T1000 (cell line): ENCODE results near the gene IKZF3.
A peak's percentile ranks its signal among the peaks of the same experiment; 100 is the strongest.
"Not testable (repeated sequence)": the region's sequence is repeated elsewhere in the genome, so short reads cannot be mapped to it uniquely, and the experiment has no call there.

Experiments
- DNase-seq: peaks from one replicate; lab custom pipeline; 2025; ENCODE audit warnings: mixed read lengths; lab: John Stamatoyannopoulos, UW

IKZF3 gene

DNA sequence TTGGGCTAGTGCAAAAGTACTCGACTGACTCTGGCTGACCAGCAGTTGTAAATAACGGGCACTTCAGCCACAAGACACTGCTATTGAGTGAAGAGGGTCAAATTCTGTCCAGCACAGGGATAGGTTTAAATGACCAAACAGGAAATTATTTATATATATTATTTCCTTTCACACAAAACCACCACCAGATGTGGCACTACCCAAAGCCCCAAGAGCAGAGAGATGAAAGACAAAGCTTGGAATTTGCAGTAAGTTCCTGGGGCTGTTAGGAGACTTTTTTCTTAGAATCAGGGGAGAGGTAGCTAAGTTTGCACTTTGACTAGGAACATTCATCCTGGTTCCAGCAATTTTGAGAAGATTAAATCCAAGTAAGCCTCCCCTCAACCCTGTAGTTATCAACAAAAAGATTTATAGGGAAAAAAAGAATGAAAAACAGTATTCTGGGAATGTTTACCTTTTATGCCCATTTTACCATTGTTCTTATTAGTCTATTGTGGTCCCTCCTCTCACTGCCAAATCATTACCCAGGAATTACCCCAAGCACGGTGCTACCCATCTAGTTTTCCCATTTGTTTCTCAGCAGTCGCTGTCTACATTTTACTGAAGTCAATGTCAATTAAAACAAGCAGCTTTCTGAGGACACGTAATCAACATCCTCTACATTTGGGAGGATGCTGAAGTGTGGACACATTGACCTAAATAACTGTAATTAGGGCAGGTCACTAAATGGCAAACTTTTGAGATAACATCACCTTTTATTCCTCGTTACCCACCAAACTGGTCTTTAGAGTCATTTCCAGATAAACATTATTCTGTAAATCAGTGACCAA, 82.9 kb downstream of the IKZF3 start:
- DNase-seq: no peak

DNA sequence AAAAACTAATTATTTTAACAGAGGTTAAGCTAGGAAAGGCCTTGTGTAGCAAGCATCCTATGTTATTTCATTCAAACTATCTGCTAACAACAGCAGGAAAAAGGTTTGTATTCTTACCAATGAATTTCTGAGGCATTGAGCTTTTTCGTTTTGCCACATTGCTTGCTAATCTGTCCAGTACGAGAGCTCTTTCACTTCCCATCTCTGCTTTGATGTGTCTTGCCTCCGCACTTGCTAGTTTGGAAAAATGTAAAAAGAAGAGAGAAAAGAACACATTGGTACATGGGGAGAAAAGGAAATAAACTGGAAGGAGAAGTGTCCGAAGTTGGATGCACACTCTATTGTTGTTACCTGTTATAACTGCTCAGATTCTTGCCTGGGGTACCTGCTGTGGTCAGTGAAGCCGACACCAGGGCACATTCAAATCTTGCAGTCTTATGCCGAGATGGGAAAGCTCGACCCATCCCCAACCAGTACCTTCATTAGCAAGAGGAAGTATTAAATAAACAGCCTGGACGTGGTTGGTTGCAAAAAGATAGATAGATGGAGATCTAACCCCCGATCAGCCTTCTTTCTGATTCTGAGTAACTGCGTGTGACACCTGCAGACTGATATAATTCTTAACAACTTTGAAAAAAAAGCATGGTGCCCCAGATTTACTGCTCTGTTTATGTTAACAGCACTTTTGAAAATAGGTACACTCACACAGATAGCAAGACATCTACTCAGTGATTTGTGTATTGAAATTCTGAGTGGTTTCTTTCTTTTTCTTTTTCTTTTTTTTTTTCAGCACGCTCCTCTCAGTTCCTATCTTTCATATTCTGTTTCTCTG, 86.4 kb downstream of the IKZF3 start:
- no peak for DNase-seq

DNA sequence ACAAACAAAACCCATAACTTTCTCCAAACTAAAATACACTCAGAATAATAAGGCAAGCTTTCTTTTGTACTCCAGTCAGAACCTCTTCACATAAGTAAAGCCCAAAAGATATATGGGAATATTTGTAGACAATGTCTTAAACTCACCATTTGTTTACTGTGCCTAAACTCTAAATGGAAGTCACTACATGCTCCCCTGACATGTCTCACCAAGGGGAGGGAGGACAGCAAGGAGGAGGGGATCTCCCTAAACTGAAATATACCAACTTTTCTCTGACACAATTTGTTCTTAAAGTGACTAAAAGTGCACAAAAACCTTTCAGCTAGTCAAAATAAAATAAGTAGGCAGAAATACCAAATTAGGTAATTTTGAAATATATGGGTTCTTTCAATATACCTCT, 87.9 kb downstream of the IKZF3 start:
- no peak for DNase-seq

DNA sequence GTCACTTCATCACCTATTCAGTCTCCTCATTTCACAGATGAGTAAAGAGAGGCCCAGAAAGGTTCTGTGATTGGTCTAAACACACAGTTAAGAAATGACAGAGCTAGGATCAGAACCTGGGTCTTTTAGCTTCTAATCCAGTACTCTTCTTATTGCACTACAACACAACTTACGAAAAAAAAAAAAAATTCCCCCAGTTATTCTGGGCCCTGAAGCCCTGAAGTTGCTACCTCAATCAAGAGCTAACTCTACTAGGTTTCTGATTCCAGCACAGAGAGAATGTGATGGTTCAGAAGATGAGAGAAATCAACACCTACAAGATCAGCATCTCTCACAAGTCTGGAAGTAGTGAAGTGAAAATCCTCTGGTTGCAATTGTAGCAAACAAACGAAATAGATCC, 89.1 kb downstream of the IKZF3 start:
- no peak for DNase-seq

DNA sequence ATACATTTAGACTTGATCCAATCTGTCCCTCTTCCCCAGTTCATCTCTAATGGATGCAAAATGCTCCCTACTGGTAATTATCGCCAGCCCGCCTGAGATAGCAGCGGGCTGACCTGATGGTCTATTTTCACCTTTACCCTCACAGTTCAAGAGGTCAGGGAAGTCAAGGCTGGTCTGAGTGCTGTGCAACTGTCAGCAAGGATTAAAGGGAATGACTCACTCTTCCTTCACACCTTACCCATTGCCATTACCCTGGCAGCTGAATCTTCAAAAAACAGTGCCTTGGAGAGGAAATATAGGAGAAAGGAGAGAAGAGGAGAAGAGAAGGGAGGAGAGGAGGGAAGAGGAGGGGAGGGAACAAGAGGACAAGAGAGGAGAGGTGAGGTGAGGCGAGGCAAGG, 90.1 kb downstream of the IKZF3 start:
- no peak for DNase-seq

DNA sequence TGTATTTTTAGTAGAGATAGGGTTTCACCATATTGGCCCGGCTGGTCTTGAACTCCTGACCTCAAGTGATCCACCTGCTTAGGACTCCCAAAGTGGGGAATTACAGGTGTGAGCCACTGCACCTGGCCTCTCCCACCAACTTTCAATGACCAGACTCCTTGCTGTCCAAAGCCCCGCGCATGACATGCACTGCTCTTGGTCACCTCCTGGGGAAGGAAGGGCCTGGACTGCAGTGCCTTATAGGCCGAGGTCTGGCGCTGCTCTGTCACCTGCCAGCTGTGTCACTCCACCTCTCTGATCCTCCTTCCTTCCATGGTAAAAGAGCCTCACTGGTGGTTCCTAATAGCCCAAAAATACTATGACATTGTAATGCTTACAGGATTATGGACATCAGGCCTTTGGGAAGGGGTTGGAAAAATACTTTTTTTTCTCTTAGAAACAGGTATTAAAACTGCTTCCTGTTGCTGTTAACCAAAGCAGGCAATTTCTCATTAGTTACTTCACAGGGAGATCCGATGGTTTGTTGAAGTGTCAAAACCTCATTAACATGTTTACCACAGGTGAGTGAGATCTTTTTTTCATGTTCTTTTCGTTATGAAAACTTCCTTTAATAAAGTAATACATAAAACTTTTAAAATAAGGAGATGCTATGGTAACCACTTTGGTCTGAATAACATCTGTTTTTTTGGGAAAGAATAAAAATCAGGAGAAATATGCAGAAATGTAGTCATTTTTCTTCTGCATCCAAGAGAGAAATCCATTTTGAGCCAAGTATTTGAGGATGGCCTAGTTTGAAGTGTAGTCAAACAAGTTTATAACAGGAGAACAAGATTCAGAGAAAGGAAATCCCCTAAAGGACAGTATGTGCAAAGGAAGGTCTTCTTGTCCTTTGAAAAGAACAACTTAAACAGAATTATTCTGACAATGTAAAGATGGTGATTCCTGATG, 90.9 kb downstream of the IKZF3 start:
- DNase-seq: no peak

DNA sequence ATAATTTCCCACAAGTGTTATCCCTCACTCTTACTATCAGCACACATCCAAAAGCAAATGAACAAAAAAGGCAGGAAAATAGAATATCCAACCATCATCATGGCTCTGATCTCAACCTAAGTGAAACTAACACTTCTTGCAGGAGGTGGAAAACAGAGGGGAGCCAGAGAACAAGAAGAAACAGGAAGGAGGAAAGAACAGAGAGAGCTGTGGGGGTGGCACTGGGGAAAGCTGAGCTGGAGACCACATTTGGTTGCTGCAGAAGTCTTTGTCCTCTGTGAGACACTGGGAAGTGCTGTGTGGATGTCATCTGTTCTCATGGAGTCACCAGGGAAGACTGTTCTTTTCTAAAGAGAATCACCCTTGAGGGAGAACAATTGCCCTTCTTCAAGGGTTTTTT, 91.7 kb downstream of the IKZF3 start:
- DNase-seq: no peak

DNA sequence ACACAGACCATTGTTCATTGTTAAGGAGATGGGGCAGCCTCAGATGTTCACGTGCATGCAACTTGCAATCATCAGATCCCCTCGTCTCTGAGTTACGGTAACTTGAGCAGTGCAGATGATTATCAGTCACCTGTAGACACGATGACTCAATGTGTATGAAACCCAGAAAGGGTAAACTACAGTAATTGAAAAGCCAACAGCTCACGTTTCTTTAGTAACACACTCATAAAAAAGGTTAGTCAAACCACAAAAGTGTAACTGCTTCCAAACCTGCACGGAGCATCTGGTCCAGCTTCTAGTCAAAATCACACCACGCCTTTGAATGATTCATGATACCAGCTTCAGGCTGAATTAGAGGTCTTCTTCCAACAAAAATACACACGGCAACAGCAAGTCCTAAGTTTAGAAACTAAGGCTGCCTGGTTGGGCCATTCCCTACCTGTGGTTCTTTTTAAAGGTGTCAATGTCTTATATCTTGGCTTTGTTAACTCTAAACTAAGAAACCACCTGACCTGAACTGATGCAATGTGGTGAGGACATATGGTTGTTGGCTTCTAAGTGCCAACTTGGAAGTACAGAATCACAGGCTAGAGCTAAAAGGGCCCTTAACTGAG, 94.0 kb downstream of the IKZF3 start:
- peak; percentile 12 for DNase-seq

DNA sequence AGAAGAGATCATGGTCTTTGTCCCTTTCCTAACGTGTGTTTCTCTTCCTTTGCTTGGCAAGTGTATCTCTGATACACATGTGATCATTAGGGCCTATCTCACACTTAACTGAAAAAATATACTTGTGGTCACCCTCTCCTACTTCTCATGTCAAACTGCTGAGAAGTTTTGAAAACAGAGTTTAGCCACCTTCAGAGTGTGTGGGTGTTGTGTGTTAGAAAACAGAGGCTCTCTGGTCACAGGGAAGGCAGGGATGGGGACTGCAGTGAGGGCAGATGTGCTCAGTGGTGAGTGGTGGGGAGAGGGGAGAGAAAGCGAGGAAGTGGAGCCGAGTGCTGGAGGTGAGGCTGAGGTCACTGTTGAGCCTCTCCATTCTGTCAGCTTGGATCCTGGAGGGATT, 97.0 kb downstream of the IKZF3 start:
- no peak for DNase-seq

DNA sequence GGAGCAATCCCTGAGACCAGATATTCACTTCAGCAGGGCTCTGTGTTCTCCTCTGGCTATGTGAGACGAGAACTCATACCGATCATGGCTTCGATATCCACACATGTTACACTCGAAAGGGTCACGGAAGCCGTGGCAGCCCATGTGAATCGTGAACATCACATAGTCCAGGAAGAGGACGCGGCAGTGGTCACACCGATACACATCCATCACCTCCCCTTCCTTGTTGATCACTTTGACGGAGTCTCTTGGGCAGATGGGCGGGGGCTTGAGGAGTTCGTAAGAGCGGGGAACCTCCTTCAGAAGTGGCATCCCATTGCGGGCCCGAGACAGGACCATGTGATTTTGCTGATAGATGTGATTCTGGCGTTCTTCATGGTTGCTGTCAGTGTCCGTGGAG, 98.3 kb downstream of the IKZF3 start:
- no peak for DNase-seq

DNA sequence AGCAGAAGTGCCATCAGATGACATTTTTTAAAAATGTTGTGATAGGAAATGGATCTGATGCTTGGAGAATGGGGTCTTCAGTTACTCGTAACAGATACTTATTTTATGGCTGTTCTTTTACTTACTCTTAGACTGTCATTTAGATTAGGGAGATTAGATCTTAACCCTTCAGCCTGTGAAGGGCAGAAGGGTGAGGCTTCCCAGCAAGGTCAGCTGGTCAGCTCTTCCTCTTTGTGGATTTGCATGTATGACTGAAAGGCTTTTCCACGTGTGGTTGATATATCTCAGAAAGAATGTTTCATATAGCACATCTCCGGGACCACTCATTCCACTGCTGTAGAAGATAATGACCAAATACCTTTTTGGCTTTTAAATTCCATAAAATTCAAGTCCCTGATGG, 98.9 kb downstream of the IKZF3 start:
- no peak for DNase-seq

DNA sequence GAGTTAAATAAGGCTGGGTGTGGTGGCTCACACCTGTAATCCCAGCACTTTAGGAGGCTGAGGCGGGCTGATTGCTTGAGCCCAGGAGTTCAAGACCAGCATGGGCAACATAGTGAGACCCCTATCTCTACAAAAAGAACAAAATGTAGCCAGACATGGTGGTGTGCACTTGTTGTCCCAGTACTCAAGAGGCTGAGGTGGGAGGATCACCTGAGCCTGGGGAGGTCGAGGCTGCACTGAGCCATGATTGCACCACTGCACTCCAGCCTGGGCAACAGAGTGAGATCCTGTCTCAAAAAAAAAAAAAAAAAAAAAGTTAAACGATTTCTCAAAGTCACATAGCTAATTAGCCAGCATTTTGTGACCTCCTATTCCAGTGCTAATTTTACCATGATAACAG, 99.9 kb downstream of the IKZF3 start:
- DNase-seq: not testable (repeated sequence)

DNA sequence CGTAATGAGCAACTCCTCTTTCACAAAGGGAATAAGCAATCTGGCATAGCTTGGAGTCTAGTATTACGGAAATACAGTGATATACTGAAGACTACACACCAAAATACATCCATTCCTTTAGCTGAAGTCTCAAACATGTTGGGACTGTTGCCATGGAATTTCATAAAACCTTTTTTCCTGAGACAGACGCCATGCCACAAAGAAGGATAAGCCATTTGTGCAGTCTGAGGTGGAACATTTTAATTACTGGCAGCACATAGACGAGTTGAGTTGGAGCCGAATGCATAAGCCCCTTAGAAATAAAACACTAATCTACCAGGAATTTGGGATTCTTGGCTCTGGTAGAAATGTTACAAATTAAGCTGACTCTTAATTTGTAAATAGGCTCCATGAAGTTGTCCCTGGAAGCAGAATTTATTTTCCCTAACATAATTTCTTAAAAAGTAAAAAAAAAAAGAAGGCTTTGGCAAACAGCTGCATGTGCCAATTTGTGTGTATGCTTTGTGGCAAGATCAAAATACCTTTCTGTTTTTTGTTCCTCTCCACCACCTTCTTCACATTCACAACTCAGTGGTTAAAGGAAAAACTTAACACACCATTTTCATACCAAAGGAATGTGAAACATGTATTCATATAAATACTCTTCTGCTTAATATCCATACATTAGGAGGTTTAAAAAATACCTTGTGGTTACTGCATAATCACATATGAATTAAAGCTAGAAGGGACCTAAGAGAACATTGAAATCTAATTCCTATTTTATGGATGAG, 100.9 kb downstream of the IKZF3 start:
- no peak for DNase-seq

DNA sequence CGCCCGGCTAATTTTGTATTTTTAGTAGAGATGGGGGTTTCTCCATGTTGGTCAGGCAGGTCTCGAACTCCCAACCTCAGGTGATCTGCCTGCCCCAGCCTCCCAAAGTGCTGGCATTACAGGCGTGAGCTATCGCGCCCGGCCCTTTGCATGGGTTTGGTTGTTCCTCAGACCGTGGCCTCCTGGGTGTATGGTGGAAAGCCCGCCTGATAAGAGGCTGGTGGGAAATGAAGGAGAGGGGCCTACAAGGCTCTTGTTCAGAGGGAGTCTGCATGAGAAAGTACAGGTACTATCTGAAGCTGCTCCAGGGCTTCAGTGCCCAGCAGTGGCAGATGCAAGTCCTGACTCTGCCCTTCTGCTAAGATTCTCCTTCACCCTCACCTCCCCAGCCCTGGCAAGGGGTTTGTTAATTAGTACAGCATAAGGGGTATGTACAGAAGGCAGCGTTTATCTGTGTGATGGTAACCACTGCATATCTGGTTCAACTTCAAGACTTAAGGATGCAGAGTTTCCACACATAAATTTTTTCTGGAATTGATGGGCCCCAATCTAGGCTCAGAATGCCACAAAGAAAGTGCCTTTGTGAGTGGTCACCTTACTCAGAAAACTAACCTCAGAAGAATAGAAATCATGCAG, 102.1 kb downstream of the IKZF3 start:
- DNase-seq: no peak

DNA sequence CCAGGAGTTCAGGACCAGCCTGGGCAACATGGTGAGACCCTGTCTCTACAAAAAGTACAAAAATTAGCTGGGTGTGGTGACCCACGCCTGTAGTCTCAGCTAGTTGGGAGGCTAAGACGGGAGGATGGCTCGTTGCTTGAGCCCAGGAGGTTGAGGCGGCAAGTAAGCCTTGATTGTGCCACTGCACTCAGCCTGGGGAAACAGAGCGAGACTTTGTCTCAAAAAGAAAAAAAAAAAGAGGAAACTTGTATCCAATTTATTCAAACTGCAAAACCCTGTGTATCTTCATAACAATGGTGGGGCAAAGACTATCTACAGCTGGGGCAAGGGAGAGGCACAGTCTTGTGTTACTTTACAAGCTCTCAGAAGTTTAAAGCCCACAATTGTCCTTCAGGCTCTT, 104.9 kb downstream of the IKZF3 start:
- DNase-seq: no peak

DNA sequence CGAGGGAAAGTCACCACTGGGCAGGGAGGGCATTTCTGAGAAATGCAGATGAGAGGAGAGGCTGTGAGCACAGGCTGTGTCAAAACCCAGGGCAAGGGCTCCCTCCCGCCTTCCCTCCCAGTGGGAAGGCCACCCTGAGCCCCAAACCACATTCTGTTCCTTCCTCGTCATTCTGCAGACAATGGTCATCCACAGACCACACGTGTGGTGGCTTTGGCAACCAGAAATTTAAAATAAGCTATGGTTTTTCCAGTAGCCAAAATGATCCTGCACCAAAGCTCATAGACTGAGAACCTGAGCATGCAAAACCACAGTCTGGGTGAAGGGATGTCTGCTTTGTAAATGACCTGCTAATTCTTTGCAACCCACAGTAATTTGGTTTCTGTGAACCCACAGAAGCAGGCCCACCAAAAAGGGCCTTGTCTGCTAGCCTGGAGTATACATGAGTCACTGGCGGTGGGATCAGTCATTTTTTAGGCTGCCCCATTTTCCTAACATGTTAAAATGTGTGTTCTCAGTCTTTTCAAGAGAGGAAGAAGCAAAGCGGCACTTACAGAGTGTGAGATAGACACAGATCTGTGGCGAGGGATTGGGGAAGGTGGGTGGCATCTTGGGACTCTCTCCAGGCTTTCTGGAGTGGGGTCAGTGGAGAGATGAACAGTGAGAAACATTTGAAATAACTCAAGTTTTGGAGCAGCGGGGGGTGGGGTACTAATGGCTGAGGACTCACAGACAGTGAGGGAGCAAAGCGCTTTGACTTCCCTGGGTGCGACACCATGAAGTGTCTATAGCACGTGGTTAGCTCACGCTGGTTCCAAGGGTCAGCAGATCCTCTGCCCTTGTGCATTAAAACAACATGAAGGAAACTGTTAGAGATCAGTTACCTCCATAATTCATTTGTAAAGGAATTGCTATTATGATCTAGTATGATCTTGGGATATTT, 105.9 kb downstream of the IKZF3 start:
- no peak for DNase-seq

DNA sequence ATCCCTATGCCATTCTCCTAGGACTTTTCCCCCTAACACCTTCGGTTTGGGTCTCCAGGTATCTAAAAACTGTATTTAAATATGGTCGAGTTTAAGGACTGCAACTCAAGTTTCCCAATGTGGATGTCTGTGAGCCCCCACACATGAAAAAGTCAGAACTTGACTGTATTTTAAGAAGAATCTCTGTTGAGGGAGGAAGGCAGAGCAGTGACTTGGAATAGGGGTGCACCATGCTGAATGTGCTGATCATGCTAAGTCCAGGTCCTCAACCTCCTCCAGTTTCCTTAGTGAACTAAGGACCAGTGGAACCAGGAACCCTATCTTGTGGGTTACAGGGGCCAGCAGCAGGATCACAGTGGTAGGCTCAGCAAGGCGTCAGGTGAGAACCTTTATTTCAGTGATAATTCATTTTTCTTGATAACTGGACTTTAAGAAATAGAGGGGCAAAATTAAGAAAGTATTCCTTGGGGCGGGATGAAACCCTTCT, 106.9 kb downstream of the IKZF3 start:
- no peak for DNase-seq

DNA sequence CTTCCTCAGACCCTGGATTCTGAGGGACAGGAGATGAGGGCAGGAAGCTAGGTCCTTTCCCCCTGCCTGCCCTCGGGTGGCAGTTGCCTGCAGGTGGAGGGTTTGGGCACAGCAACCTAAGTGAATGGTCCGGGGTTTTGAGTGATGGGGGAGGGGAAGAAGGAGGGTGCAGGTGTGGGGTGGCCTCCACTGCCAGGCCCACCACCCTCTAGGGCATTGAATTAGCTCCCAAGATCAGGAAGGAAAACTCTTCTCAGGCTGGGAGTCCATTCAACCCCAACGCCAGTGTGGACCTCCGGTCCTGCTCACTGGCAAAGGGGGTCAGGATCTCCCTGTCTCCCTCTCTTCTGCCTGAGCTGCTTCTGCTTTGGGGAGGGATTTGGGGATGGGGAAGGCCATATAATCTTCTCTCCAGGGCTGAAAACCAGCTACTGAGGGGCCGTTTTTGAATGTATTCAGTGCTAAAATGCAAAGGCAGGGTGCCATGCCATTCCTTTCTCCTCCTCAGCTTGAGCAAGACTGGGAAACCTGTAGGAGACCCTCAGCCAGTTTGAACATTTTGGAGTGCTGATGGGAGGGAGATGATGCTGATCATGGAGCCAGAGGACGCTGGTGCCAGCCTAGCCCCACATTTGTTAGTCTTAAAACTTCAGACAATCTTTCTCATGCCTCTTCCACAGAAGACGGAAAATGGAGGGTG, 107.6 kb downstream of the IKZF3 start:
- DNase-seq: no peak
